Neural progenitor cell (in vitro differentiated cells): Measurements from ENCODE around the gene DDB1. TPM values are rescaled to one million over a fixed set of nuclear protein-coding genes. Genes with fewer than 3 reads are reported as not detected.

Experiments
- DNase-seq: peaks from one replicate; pipeline ENCODE4 v3.0.0-alpha.2; 2016; ENCODE audit warnings: low spot score
- H2AFZ ChIP-seq: fragments of 200-600 bp; sonication (generic); replicated peaks from 2 replicates; pipeline ENCODE4 v1.6.1; 2016; ENCODE audit warnings: antibody characterized with exemption
- H3F3A ChIP-seq: fragments of 200-600 bp; sonication (generic); 2 replicates; pipeline ENCODE4 v1.6.1; 2016; ENCODE audit warnings: antibody characterized with exemption, low read depth
- H3K27ac ChIP-seq: fragments of 200-600 bp; sonication (generic); 2 replicates; pipeline ENCODE4 v1.5.1; 2016; ENCODE audit warnings: mild to moderate bottlenecking
- H3K27me3 ChIP-seq: fragments of 200-600 bp; sonication (generic); 2 replicates; pipeline ENCODE4 v1.6.1; 2016; ENCODE audit warnings: mild to moderate bottlenecking, moderate library complexity
- H3K36me3 ChIP-seq: fragments of 200-600 bp; sonication (generic); 2 replicates; pipeline ENCODE4 v1.5.1; 2016
- H3K4me1 ChIP-seq: fragments of 200-600 bp; sonication (generic); 2 replicates; pipeline ENCODE4 v1.6.1; 2016; ENCODE audit warnings: mixed run types
- H3K4me2 ChIP-seq: fragments of 200-600 bp; sonication (generic); 2 replicates; pipeline ENCODE4 v1.6.1; 2016
- H3K4me3 ChIP-seq: fragments of 200-600 bp; sonication (generic); 2 replicates; pipeline ENCODE4 v1.5.1; 2016
- H3K79me2 ChIP-seq: fragments of 200-600 bp; sonication (generic); 2 replicates; pipeline ENCODE4 v1.6.1; 2016; ENCODE audit warnings: low read depth
- H3K9ac ChIP-seq: fragments of 200-600 bp; sonication (generic); 2 replicates; pipeline ENCODE4 v1.6.1; 2016
- H3K9me3 ChIP-seq: fragments of 200-600 bp; sonication (generic); 2 replicates; pipeline ENCODE4 v1.5.1; 2016; ENCODE audit warnings: low read depth
- H4K20me1 ChIP-seq: fragments of 200-600 bp; sonication (generic); 2 replicates; pipeline ENCODE4 v1.6.1; 2016; ENCODE audit warnings: low read depth
- H3K27ac Mint-ChIP-seq: 3 replicates; pipeline ENCODE4 v1.8.0; 2021; ENCODE audit warnings: mixed read lengths
- H3K27me3 Mint-ChIP-seq: 2 replicates; pipeline ENCODE4 v1.8.0; 2022; ENCODE audit warnings: low read depth, mild to moderate bottlenecking, inconsistent platforms, moderate library complexity, mixed read lengths; ENCODE audit not compliant: insufficient read depth
- H3K36me3 Mint-ChIP-seq: 3 replicates; pipeline ENCODE4 v1.8.0; 2021; ENCODE audit warnings: mixed read lengths
- H3K4me1 Mint-ChIP-seq: 3 replicates; pipeline ENCODE4 v1.8.0; 2021; ENCODE audit warnings: mixed read lengths
- H3K4me3 Mint-ChIP-seq: 3 replicates; pipeline ENCODE4 v1.8.0; 2021; ENCODE audit warnings: mild to moderate bottlenecking, moderate library complexity, mixed read lengths
- H3K9me3 Mint-ChIP-seq: 3 replicates; pipeline ENCODE4 v1.8.0; 2020; ENCODE audit warnings: mixed read lengths
- CTCF ChIP-seq: fragments of 200-600 bp; sonication (generic); IDR thresholded peaks from 2 replicates; pipeline ENCODE4 v1.5.1; 2017; ENCODE audit warnings: antibody characterized with exemption, mild to moderate bottlenecking
- EZH2 ChIP-seq: fragments of 200-600 bp; sonication (generic); IDR thresholded peaks from 2 replicates; pipeline ENCODE4 v1.6.1; 2017; ENCODE audit warnings: antibody characterized with exemption, mild to moderate bottlenecking, moderate library complexity
- EZH2phosphoT487 ChIP-seq: fragments of 200-600 bp; sonication (generic); IDR thresholded peaks from 2 replicates; pipeline ENCODE4 v1.6.1; 2017; ENCODE audit warnings: antibody characterized with exemption
- total RNA-seq: library from RNA; depleted of rRNA; stranded (reverse); fragments of >200 nt; gene quantifications from 2 replicates; pipeline ENCODE4 v1.2.3, GENCODE V29; 2015; ENCODE audit warnings: low replicate concordance

DDB1 gene
- total RNA-seq, 1 donor from 2014 or later: 275 TPM

- no peaks in the 10 kb centered on the region for H3K9me3 ChIP-seq
- H4K20me1 ChIP-seq: peaks cover 22% of the 10 kb centered on the region
- no peak for TF ChIP-seq CTCF
- no peak for TF ChIP-seq EZH2
- TF ChIP-seq EZH2phosphoT487: no peak
- H3K79me2 ChIP-seq: no peaks in the 10 kb centered on the region
- peaks cover 28% of the 10 kb centered on the region for H3K36me3 Mint-ChIP-seq
- no peaks in the 10 kb centered on the region for H3F3A ChIP-seq
- H3K4me3 ChIP-seq: no peak overlapping the region
- H3K4me2 ChIP-seq: no peak overlapping the region
- no peaks in the 10 kb centered on the region for H3K27me3 ChIP-seq
- H3K27ac Mint-ChIP-seq: no peak overlapping the region
- DNase-seq: no peak
- H3K36me3 ChIP-seq: peaks cover 4% of the 10 kb centered on the region
- H3K4me1 ChIP-seq: no peaks in the 10 kb centered on the region
- no peak overlapping the region for H3K4me3 Mint-ChIP-seq
- H3K9me3 Mint-ChIP-seq: no peaks in the 10 kb centered on the region
- H3K27me3 Mint-ChIP-seq: peaks cover 4% of the 10 kb centered on the region
- H3K9ac ChIP-seq: no peak overlapping the region
- H3K27ac ChIP-seq: no peak overlapping the region
- no peaks in the 10 kb centered on the region for H3K4me1 Mint-ChIP-seq
- H2AFZ ChIP-seq: no peak overlapping the region
Measured at GRCh38 chr11:61307354-61307753, 25.6 kb downstream of the DDB1 start.

- H3K27ac ChIP-seq: no peak overlapping the region
- no peaks in the 10 kb centered on the region for H3K9me3 Mint-ChIP-seq
- H3K27me3 ChIP-seq: no peaks in the 10 kb centered on the region
- no peak overlapping the region for H2AFZ ChIP-seq
- H3K9me3 ChIP-seq: no peaks in the 10 kb centered on the region
- H3K27ac Mint-ChIP-seq: no peak overlapping the region
- H3F3A ChIP-seq: no peaks in the 10 kb centered on the region
- H3K4me2 ChIP-seq: no peak overlapping the region
- H3K4me3 Mint-ChIP-seq: no peak overlapping the region
- H3K27me3 Mint-ChIP-seq: peaks cover 4% of the 10 kb centered on the region
- H3K4me3 ChIP-seq: no peak overlapping the region
- no peak overlapping the region for H3K9ac ChIP-seq
- no peak for TF ChIP-seq CTCF
- no peak for TF ChIP-seq EZH2phosphoT487
- TF ChIP-seq EZH2: no peak
- H3K4me1 ChIP-seq: no peaks in the 10 kb centered on the region
- H3K4me1 Mint-ChIP-seq: no peaks in the 10 kb centered on the region
- H3K36me3 Mint-ChIP-seq: peaks cover 30% of the 10 kb centered on the region
- H3K79me2 ChIP-seq: no peaks in the 10 kb centered on the region
- peaks cover 22% of the 10 kb centered on the region for H4K20me1 ChIP-seq
- H3K36me3 ChIP-seq: peaks cover 4% of the 10 kb centered on the region
- no peak for DNase-seq
Measured at GRCh38 chr11:61306221-61306620, 26.7 kb downstream of the DDB1 start.

GRCh38 chr11:61305417-61305816, 27.5 kb downstream of the DDB1 start:
- H3K36me3 ChIP-seq: peaks cover 4% of the 10 kb centered on the region
- no peak overlapping the region for H3K4me2 ChIP-seq
- no peak overlapping the region for H2AFZ ChIP-seq
- H3K9ac ChIP-seq: no peak overlapping the region
- no peak overlapping the region for H3K27ac ChIP-seq
- Mint-ChIP-seq H3K27ac (no peak overlapping the region), H3K4me1 (no peaks in the 10 kb centered on the region), H3K36me3 (peaks cover 32% of the 10 kb centered on the region), H3K27me3 (peaks cover 4% of the 10 kb centered on the region), H3K9me3 (no peaks in the 10 kb centered on the region), H3K4me3 (no peak overlapping the region)
- H3K9me3 ChIP-seq: no peaks in the 10 kb centered on the region
- H3K4me1 ChIP-seq: no peaks in the 10 kb centered on the region
- H3K79me2 ChIP-seq: no peaks in the 10 kb centered on the region
- H4K20me1 ChIP-seq: peaks cover 22% of the 10 kb centered on the region
- no peak overlapping the region for H3K4me3 ChIP-seq
- TF ChIP-seq EZH2phosphoT487 (no peak), CTCF (no peak), EZH2 (no peak)
- no peaks in the 10 kb centered on the region for H3F3A ChIP-seq
- H3K27me3 ChIP-seq: no peaks in the 10 kb centered on the region
- DNase-seq: no peak
